ENCODE results near the gene CCDC30.

The CCDC30 gene

DNA sequence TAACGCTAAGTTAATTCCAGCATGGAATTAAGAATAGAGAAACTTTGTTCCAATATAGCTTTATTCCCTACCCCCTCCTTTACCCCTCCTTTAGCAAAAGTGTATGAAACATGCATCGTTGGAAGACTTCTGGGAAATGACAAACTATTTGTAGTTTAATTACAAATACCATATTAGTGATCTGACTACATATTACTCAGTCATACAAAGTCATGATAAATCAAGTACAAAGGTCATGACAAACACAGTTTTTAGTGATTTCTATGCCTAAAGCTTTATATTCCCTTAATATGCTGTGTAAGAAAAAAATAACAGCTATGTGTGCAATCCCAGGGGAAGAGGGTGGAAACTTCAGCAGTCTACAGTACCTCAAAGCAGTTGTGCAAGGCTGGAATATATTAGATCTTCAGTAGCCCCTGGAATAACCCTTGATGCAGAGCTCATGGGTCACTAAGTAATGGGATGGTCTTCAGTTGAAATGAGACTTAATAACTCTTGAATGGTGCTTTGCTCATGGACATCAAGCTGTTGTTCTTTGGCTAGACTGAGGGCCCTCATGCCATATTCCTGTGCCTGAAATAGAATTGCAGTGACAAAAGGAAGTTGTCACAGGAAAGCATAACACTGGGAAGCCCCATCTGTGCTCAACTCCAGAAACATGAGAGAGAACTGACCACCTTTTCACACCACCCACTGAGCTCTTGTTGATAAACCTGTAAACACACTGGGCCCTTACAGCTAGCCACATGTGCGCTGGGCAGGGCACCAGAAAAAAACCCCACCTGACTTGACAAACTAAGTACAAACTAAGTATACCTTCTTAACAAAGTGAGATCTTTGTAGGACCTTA, 32.6 kb upstream of the CCDC30 start:
- no peak overlapping the region for H3K4me3 ChIP-seq (ENCODE audit: low read depth, low read length)
- DNase-seq (ENCODE audit: low read depth), result peak; percentile 14
- TF ChIP-seq, protein P1, sequence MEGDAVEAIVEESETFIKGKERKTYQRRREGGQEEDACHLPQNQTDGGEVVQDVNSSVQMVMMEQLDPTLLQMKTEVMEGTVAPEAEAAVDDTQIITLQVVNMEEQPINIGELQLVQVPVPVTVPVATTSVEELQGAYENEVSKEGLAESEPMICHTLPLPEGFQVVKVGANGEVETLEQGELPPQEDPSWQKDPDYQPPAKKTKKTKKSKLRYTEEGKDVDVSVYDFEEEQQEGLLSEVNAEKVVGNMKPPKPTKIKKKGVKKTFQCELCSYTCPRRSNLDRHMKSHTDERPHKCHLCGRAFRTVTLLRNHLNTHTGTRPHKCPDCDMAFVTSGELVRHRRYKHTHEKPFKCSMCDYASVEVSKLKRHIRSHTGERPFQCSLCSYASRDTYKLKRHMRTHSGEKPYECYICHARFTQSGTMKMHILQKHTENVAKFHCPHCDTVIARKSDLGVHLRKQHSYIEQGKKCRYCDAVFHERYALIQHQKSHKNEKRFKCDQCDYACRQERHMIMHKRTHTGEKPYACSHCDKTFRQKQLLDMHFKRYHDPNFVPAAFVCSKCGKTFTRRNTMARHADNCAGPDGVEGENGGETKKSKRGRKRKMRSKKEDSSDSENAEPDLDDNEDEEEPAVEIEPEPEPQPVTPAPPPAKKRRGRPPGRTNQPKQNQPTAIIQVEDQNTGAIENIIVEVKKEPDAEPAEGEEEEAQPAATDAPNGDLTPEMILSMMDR (IDR thresholded peaks at IDR 0.05; ENCODE audit: insufficient read depth, low read depth, low read length, missing control alignments), result no peak

DNA sequence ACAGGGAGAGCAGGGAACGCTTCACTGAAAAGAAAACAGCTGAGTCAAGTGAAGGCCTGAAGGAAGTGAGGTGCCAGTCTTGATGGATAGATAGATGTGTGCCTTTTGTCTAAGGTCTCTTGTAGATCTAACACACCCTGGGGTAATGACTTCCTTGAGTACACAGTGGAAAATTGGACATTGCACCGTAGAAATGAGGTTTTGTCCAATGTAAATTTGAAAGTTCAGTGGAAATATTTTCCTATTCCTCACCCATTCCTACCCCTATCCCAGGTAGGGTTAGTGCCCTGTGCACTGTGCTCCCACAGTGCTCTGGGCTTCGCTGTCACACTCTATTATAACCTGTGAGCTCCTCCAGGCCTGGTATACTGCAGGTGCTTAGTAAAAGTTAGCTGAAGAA, 31.6 kb upstream of the CCDC30 start:
- DNase-seq (ENCODE audit: low read depth), result no peak
- no peak overlapping the region for H3K4me3 ChIP-seq (ENCODE audit: low read depth, low read length)
- TF ChIP-seq, protein P1 (IDR thresholded peaks at IDR 0.05; ENCODE audit: insufficient read depth, low read depth, low read length, missing control alignments), result no peak

DNA sequence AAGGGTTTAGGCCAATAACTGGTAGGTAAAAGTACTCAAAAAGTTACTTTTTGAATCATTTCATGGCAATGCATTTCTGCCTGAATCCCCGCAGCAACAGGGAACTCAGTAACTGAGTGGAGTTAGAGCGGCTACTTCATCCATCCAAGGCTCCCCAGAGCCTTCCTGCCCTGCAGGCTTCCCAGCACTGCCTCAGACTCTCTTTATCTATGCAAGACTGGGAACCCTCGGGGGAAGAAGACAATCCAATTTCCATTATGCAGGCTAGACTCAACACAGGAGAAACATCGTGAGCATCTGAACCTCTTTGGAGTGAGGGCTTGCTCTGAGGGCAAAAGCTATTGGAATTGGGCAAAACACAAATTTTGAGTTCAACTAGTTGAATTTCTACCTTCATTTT, 30.4 kb upstream of the CCDC30 start:
- H3K4me3 ChIP-seq (ENCODE audit: low read depth, low read length), result no peak overlapping the region
- TF ChIP-seq, protein P1 (IDR thresholded peaks at IDR 0.05; ENCODE audit: insufficient read depth, low read depth, low read length, missing control alignments), result no peak
- no peak for DNase-seq (ENCODE audit: low read depth)

DNA sequence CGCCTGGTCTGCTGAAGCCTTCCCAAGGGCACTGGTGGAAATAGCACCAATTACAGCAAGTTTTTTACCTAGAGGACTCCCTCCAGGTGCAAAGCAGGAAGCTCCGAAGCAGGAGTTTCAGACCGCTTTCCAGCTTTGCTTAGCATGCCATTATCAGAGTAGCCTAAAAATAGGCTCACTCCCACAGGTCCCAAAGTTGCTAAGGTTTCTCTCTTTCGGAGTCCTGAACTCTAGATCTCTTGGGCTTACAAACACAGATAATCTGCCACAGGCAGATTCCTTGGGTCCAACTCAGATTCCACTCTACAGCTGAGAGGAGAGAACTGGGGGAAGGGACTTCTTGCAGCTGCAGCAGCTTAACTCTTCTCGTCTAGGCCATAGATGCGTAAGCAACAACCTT, 29.7 kb upstream of the CCDC30 start:
- H3K4me3 ChIP-seq (ENCODE audit: low read depth, low read length), result no peak overlapping the region
- TF ChIP-seq, protein P1 (IDR thresholded peaks at IDR 0.05; ENCODE audit: insufficient read depth, low read depth, low read length, missing control alignments), result no peak
- DNase-seq (ENCODE audit: low read depth), result no peak

DNA sequence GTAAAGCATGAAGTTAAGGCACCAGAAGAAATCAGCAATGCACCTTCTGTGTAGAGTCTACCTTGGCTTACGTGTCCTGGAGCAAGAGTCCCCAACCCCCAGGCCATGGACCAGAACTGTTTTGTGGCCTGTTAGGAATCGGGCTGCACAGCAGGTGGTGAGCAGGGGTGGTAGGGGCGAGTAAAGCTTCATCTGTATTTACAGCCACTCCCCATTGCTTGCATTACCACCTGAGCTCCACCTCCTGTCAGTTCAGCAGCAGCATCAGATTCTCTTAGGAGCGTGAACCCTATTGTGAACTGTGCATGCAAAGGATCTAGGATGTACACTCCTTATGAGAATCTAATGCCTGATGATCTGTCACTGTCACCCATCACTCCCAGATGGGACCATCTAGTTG, 28.7 kb upstream of the CCDC30 start:
- TF ChIP-seq, protein P1 (IDR thresholded peaks at IDR 0.05; ENCODE audit: insufficient read depth, low read depth, low read length, missing control alignments), result no peak
- no peak overlapping the region for H3K4me3 ChIP-seq (ENCODE audit: low read depth, low read length)
- no peak for DNase-seq (ENCODE audit: low read depth)

DNA sequence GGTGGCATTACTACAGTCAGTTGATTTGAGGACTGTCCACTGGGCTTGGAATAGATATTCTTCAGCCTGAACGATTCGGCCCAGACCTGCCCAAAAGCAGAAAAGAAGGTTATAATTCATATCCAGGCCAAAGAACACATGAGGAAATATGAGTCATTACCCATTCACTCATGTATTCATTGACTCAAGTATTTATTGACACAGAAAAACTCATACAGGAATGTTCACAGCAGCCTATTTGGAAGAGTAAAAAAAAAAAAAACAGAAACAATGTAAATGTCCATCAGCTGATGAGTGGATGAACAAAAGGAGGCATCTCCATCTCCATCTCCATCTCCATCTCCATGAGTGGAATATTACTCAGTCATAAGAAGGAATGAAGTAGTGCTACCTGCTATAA, 23.1 kb upstream of the CCDC30 start:
- H3K4me3 ChIP-seq (ENCODE audit: low read depth, low read length), result no peak overlapping the region
- no peak for DNase-seq (ENCODE audit: low read depth)
- TF ChIP-seq, protein P1 (IDR thresholded peaks at IDR 0.05; ENCODE audit: insufficient read depth, low read depth, low read length, missing control alignments), result no peak

DNA sequence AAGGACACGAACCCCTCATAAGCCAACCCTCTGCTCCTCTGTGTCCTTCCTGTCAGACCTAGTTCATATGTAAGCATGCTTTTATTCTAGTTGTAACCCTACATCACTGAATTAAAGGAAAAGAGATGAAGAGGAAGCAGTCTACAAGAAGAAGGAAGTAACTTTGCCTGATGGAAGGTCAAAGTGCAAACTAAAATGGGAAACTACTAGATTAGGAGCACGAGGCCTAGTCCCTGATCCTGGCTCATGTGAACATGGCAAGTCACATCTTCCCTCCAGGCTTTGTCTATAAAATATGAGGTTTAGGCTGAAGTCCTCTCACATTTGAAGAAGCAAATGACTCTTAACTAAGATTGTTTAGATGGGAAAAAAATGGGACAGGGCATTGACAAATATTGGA, 20.4 kb upstream of the CCDC30 start:
- no peak for DNase-seq (ENCODE audit: low read depth)
- TF ChIP-seq, protein P1 (IDR thresholded peaks at IDR 0.05; ENCODE audit: insufficient read depth, low read depth, low read length, missing control alignments), result no peak

More for the DNA sequence above, 20.4 kb upstream of the CCDC30 start:
- no peak overlapping the region for H3K4me3 ChIP-seq (ENCODE audit: low read depth, low read length)
